Epithelial cell of prostate (primary cell): ENCODE data around the gene LRMDA.
A peak's percentile ranks its signal among the peaks of the same experiment; 100 is the strongest.

Experiments
- DNase-seq: peaks from one replicate; pipeline ENCODE4 v3.0.0-alpha.2; 2011; ENCODE audit warnings: low read depth, low spot score
- H3K27ac ChIP-seq: fragments of 450-650 bp; 2 replicates; pipeline ENCODE4 v1.5.1; 2017; ENCODE audit warnings: mild to moderate bottlenecking

The LRMDA gene

GRCh38 chr10:76546411-76546810, 1115.0 kb downstream of the LRMDA start:
- DNase-seq: no peak

GRCh38 chr10:76547352-76547972, 1116.0 kb downstream of the LRMDA start:
- no peak overlapping the region for H3K27ac ChIP-seq
- DNase-seq: peak; percentile 14

More at GRCh38 chr10:76546411-76546810, 1115.0 kb downstream of the LRMDA start:
- no peak overlapping the region for H3K27ac ChIP-seq

- no peak for DNase-seq
These were observed 1117.3 kb downstream of the LRMDA start for GRCh38 chr10:76548716-76549115.

GRCh38 chr10:76549171-76549570, 1117.7 kb downstream of the LRMDA start:
- DNase-seq: no peak
- no peak overlapping the region for H3K27ac ChIP-seq

More at GRCh38 chr10:76548716-76549115, 1117.3 kb downstream of the LRMDA start:
- H3K27ac ChIP-seq: no peak overlapping the region

DNA sequence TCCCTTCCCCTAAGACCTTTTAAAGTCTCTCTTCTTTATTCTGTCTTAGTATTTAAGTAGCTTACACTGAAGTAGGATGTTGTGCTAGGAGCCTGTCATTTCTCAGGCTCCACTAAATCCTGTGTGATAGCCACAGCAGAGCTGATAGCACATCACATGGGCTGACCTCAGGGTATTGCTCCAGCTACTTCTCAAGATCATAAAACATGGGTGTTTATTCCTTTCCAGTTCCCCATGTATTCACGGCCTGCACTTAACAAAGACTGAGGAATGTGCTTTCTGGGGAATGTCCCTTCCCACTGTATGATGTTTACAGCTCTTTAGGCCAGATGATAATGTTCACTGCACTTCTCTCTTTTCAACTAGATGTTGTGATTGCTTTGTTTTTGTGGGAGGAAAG, 1119.4 kb downstream of the LRMDA start:
- H3K27ac ChIP-seq: no peak overlapping the region
- no peak for DNase-seq

DNA sequence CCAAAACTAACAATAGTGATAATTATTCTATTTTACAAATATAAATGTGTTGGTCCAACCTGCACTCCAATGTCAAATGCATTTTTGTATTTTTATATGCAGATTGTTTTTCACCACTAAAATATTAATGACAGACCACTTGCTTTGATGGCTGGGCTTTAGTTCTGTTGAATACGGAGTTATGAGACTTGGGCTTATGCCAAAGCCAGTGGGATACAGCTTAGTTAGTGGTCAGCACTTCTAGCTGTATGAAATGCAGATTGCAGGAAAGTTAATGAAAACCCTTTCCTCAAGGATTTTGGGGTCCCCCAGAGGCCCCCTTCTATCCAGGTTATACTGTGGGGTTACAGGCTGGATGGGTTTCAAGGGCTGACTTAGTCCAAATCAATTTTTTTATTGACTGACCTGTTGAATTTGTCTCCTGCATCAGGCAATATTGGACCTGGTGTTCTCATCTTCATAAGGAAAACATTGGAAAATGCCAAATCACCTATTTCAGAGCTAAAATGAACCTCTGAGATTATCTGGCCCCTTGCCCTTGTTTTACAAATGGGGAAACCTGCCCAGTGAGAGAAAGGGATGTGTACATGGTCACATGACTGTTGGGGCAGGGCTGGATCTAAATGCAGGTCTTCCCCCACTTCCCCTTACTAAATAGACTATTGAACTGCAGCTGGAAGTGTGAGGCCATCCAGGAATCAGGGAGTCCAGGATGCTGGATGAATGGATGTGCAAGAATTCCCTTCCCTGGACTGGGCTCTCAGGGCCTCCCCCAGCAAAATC, 1120.9 kb downstream of the LRMDA start:
- DNase-seq: no peak
- H3K27ac ChIP-seq: no peak overlapping the region

- no peak overlapping the region for H3K27ac ChIP-seq
- DNase-seq: no peak
These were observed 1122.0 kb downstream of the LRMDA start for GRCh38 chr10:76553263-76554032.

DNA sequence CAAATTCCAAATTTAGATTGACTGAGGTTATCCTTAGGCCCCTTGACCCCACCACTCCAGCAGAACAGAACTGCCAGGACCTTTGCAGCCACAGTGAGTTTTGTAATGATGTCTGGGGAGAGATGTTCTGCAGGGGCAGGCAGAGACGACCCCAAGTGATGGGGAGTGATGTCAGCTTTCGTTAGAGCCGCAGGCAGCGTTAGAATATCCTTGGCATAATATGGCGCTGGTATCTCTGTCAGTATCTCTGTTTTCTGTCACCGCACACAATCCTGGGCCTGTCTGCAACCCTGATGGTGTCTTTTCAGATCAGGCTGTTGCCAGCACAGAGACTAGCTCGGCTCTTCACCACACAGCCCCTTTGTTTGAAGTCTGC, 1122.6 kb downstream of the LRMDA start:
- no peak overlapping the region for H3K27ac ChIP-seq
- no peak for DNase-seq

DNA sequence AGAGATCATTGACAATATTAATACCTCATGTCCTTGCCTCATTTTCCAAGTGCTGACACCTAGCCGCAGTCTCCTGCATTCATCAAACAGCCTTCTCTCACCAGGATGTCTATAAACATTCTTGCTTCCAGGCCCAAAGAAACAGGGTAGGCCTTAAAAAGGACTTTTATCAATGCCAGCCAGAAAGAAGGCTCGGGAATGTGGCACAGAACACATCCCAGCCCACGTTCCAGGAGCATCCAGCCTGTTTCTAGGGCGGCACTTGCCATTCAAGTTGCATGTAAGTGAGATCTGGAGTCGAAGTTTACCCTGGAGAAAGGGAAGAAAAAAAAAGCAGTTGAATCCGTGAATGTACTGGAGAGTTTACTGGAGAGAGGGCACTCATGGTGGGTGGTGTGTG, 1123.1 kb downstream of the LRMDA start:
- H3K27ac ChIP-seq: no peak overlapping the region
- no peak for DNase-seq

- no peak overlapping the region for H3K27ac ChIP-seq
- DNase-seq: no peak
These were observed 1123.7 kb downstream of the LRMDA start for GRCh38 chr10:76555067-76555670.

GRCh38 chr10:76557366-76557765, 1125.9 kb downstream of the LRMDA start:
- no peak overlapping the region for H3K27ac ChIP-seq
- no peak for DNase-seq

GRCh38 chr10:76558586-76558985, 1127.2 kb downstream of the LRMDA start:
- H3K27ac ChIP-seq: no peak overlapping the region
- peak; percentile 41 for DNase-seq

- DNase-seq: no peak
- H3K27ac ChIP-seq: no peak overlapping the region
These were observed 1127.8 kb downstream of the LRMDA start for GRCh38 chr10:76558996-76559891.

DNA sequence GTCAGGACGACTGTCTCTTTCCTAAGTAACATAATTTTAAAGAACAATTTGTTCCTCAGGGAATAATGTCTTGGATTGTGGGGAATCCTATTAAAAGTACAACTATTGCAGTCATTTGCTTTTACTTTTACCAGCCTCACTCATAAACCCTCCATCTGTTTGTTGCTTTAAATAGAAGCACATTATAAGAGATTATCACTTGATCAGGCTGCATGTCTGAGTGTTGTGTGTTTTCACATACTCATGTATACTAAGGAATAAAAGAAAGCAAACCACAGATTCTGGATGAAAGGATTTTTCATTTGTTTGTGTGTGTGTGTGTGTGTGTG, 1128.4 kb downstream of the LRMDA start:
- H3K27ac ChIP-seq: no peak overlapping the region
- no peak for DNase-seq

GRCh38 chr10:76560338-76560737, 1128.9 kb downstream of the LRMDA start:
- no peak overlapping the region for H3K27ac ChIP-seq
- DNase-seq: no peak

DNA sequence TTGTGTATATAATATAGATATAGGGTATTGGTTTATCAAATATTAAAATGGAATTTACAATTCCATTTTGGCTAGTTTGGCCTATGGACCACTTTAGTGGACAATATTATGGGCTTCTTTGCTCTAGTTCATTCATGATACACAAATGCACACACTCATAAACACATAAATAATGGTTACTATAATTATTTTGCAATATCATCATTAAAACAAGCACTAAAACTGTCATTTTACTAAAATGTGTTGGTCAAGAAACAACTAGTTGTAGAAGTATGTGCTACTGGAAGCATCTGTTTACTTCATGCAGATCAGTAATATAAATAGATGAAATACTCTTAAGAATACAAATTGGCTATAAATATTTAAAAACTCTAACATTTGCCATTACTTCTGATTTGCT, 1131.9 kb downstream of the LRMDA start:
- no peak overlapping the region for H3K27ac ChIP-seq

GRCh38 chr10:76572021-76572420, 1140.6 kb downstream of the LRMDA start:
- no peak for DNase-seq
- no peak overlapping the region for H3K27ac ChIP-seq

More for the DNA sequence above, 1131.9 kb downstream of the LRMDA start:
- no peak for DNase-seq

DNA sequence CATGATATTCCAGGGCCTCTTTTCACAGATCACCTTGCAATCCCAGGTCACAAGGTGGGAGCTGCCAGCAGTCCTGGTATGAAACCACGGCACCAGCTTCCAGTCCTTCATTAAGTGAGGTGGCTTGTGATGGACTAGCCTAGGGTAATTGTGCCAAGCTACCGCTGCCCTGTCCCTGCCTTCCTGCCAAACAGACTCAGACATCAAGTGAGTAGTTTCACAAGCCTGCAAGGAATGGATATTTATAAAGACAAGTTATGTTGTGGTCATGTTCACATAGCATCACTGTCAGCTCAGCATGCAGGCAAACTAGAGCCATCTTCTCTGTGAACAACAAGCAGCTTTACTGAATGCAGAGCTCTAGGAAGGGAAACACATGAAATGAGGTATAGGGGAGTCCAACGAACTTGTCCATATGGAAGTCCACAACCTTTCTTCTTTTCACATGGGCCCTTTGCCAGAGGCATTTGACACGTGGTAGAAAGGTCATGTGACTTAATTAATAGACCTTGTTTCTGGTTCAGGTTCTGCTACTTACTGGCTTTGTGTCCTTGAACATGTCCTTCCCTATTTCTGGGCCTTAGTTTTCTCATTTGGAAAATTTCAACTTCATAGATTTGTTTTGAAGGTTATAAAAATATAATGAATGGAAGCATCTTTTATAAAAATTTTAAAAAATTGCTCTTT, 1145.0 kb downstream of the LRMDA start:
- no peak overlapping the region for H3K27ac ChIP-seq
- DNase-seq: no peak

DNA sequence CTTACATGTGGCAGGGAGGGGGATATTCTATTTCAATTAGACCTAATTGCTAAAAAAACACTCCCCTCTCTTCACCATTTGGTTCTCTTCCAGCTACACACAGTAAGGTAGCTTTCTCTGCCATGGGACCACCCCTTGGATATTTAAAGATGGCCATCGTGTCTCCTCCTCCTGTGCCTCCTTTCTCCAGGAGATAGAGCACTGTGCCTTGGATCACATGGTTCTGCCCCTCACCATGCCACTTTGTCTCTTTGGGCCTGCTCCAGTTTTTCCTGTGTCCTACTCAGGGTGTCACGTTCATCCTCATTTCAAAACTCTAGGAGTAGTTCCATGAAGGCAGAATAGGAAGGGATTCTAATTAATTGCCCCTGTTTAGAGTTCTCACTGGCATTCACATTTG, 1146.0 kb downstream of the LRMDA start:
- no peak for DNase-seq
- H3K27ac ChIP-seq: no peak overlapping the region
